SH-SY5Y (cell line): ENCODE data around the gene RTN4RL1.

Experiments
- GATA2 ChIP-seq: IDR thresholded peaks from 2 replicates; pipeline ENCODE4 v1.6.1; 2011; ENCODE audit warnings: mild to moderate bottlenecking, low read depth, low read length
- GATA3 ChIP-seq: IDR thresholded peaks from 2 replicates; pipeline ENCODE4 v1.6.1; 2011; ENCODE audit warnings: low read depth, mild to moderate bottlenecking, low read length, moderate library complexity

DNA sequence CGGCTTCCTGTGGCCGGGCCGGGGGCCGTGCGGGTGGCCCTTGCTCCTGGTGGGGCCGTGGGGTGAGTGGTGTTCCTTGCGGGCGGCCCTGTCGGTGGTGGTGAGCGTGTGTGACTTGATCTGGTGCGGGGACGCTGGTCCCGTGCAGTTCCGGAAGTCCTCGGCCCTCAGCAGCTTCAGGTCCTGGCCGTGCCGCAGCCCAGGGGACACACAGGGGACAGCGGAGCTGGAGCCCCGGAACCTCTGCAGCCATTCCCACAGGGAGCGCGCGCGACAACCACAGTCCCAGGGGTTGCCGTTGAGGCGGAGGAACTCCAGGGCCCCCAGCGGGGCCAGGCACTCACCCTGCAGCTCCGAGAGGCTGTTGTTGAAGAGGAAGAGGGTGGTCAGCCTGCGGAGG lies 88.4 kb downstream of the RTN4RL1 start:
- TF ChIP-seq GATA3 = no peak
- TF ChIP-seq GATA2 = no peak
